Measurements from ENCODE around the gene PIK3AP1.

PIK3AP1 gene

GRCh38 chr10:96671211-96671890, 49.0 kb downstream of the PIK3AP1 start:
- Histone ChIP-seq H3K36me3 (no peaks in the 10 kb centered on the region), H3K27me3 (ENCODE audit: insufficient read depth, low read depth, severe bottlenecking) (no peaks in the 10 kb centered on the region), H3K4me3 (ENCODE audit: low read depth, low read length) (no peak overlapping the region), H3K9me3 (ENCODE audit: severe bottlenecking) (no peaks in the 10 kb centered on the region), H3K27ac (no peak overlapping the region)
- no peak for DNase-seq
- no peak for TF ChIP-seq CTCF (IDR thresholded peaks at IDR 0.05; ENCODE audit: low read depth, low read length)

- H3K36me3 ChIP-seq = no peaks in the 10 kb centered on the region
These were observed 49.5 kb downstream of the PIK3AP1 start for GRCh38 chr10:96670786-96671185.

GRCh38 chr10:96667401-96667800, 52.9 kb downstream of the PIK3AP1 start:
- Histone ChIP-seq H3K4me3 (ENCODE audit: low read depth, low read length) (no peak overlapping the region), H3K27ac (no peak overlapping the region), H3K9me3 (ENCODE audit: severe bottlenecking) (no peaks in the 10 kb centered on the region), H3K27me3 (ENCODE audit: insufficient read depth, low read depth, severe bottlenecking) (no peaks in the 10 kb centered on the region), H3K36me3 (no peaks in the 10 kb centered on the region)
- DNase-seq = no peak
- no peak for TF ChIP-seq CTCF (IDR thresholded peaks at IDR 0.05; ENCODE audit: low read depth, low read length)

More at GRCh38 chr10:96670786-96671185, 49.5 kb downstream of the PIK3AP1 start:
- Histone ChIP-seq H3K4me3 (ENCODE audit: low read depth, low read length) (no peak overlapping the region), H3K27ac (no peak overlapping the region), H3K9me3 (ENCODE audit: severe bottlenecking) (no peaks in the 10 kb centered on the region), H3K27me3 (ENCODE audit: insufficient read depth, low read depth, severe bottlenecking) (no peaks in the 10 kb centered on the region)
- DNase-seq = no peak
- TF ChIP-seq CTCF (IDR thresholded peaks at IDR 0.05; ENCODE audit: low read depth, low read length) = no peak

GRCh38 chr10:96666741-96667140, 53.6 kb downstream of the PIK3AP1 start:
- H3K9me3 ChIP-seq (ENCODE audit: severe bottlenecking) = no peaks in the 10 kb centered on the region
- no peaks in the 10 kb centered on the region for H3K36me3 ChIP-seq
- no peak for TF ChIP-seq CTCF (IDR thresholded peaks at IDR 0.05; ENCODE audit: low read depth, low read length)
- no peak overlapping the region for H3K27ac ChIP-seq
- no peaks in the 10 kb centered on the region for H3K27me3 ChIP-seq (ENCODE audit: insufficient read depth, low read depth, severe bottlenecking)
- no peak for DNase-seq
- H3K4me3 ChIP-seq (ENCODE audit: low read depth, low read length) = no peak overlapping the region

GRCh38 chr10:96665306-96665705, 55.0 kb downstream of the PIK3AP1 start:
- H3K36me3 ChIP-seq = no peaks in the 10 kb centered on the region
- H3K4me3 ChIP-seq (ENCODE audit: low read depth, low read length) = no peak overlapping the region
- DNase-seq = no peak
- H3K9me3 ChIP-seq (ENCODE audit: severe bottlenecking) = no peaks in the 10 kb centered on the region
- no peak for TF ChIP-seq CTCF (IDR thresholded peaks at IDR 0.05; ENCODE audit: low read depth, low read length)
- no peaks in the 10 kb centered on the region for H3K27me3 ChIP-seq (ENCODE audit: insufficient read depth, low read depth, severe bottlenecking)
- no peak overlapping the region for H3K27ac ChIP-seq

GRCh38 chr10:96664563-96664962, 55.8 kb downstream of the PIK3AP1 start:
- Histone ChIP-seq H3K4me3 (ENCODE audit: low read depth, low read length) (no peak overlapping the region), H3K36me3 (no peaks in the 10 kb centered on the region), H3K27me3 (ENCODE audit: insufficient read depth, low read depth, severe bottlenecking) (no peaks in the 10 kb centered on the region), H3K27ac (no peak overlapping the region), H3K9me3 (ENCODE audit: severe bottlenecking) (no peaks in the 10 kb centered on the region)
- no peak for DNase-seq
- no peak for TF ChIP-seq CTCF (IDR thresholded peaks at IDR 0.05; ENCODE audit: low read depth, low read length)

Measured in WERI-Rb-1 (cell line).